ENCODE data around the gene ADARB2. TPM values are rescaled to one million over a fixed set of nuclear protein-coding genes. Genes with fewer than 3 reads are reported as not detected.

The ADARB2 gene
- total and polyA plus RNA-seq, 2 experiments from 2014 or later, result 0.13 to 0.48 TPM

GRCh38 chr10:1300218-1300617 lies 437.1 kb downstream of the ADARB2 start:
- 81% methylated on average over 6 of the region's 6 CpGs for WGBS (ENCODE audit: low lambda C conversion rate, missing lambda C conversion rate)
- Histone ChIP-seq H3K79me2 (no peaks in the 10 kb centered on the region), H2AFZ (no peak overlapping the region), H3K4me1 (ENCODE audit: insufficient read depth) (no peaks in the 10 kb centered on the region), H3K9me3 (ENCODE audit: low read depth) (no peaks in the 10 kb centered on the region), H3K4me2 (no peak overlapping the region), H4K20me1 (ENCODE audit: insufficient read depth, poor library complexity, severe bottlenecking) (no peaks in the 10 kb centered on the region), H3K9me2 (replicated peaks; ENCODE audit: insufficient read depth) (no peaks in the 10 kb centered on the region), H3K4me3 (no peak overlapping the region), H3K36me3 (replicated peaks; ENCODE audit: insufficient read depth, low read depth) (no peaks in the 10 kb centered on the region), H3K27me3 (no peaks in the 10 kb centered on the region), H3K27ac (no peak overlapping the region)
- no peak for TF ChIP-seq EZH2 (IDR thresholded peaks at IDR 0.05; ENCODE audit: borderline replicate concordance)
- TF ChIP-seq CTCF (IDR thresholded peaks at IDR 0.05; ENCODE audit: poor library complexity), result no peak
- TF ChIP-seq EZH2phosphoT487 (IDR thresholded peaks at IDR 0.05; ENCODE audit: low read depth, severe bottlenecking, unreplicated experiment), result no peak
- DNase-seq (ENCODE audit: low spot score), result no peak

- Histone ChIP-seq H3K36me3 (replicated peaks; ENCODE audit: insufficient read depth, low read depth) (no peaks in the 10 kb centered on the region), H4K20me1 (ENCODE audit: insufficient read depth, poor library complexity, severe bottlenecking) (no peaks in the 10 kb centered on the region), H3K79me2 (no peaks in the 10 kb centered on the region), H3K27ac (no peak overlapping the region), H3K4me2 (no peak overlapping the region), H3K4me1 (ENCODE audit: insufficient read depth) (no peaks in the 10 kb centered on the region), H3K9me3 (ENCODE audit: low read depth) (no peaks in the 10 kb centered on the region), H2AFZ (no peak overlapping the region), H3K9me2 (replicated peaks; ENCODE audit: insufficient read depth) (no peaks in the 10 kb centered on the region), H3K27me3 (no peaks in the 10 kb centered on the region), H3K4me3 (no peak overlapping the region)
- TF ChIP-seq EZH2 (IDR thresholded peaks at IDR 0.05; ENCODE audit: borderline replicate concordance) (no peak), EZH2phosphoT487 (IDR thresholded peaks at IDR 0.05; ENCODE audit: low read depth, severe bottlenecking, unreplicated experiment) (no peak), CTCF (IDR thresholded peaks at IDR 0.05; ENCODE audit: poor library complexity) (no peak)
- no peak for DNase-seq (ENCODE audit: low spot score)
- 62% methylated on average over 12 of the region's 12 CpGs for WGBS (ENCODE audit: low lambda C conversion rate, missing lambda C conversion rate)
Measured at GRCh38 chr10:1299041-1299726, 438.1 kb downstream of the ADARB2 start.

GRCh38 chr10:1297566-1298301 lies 439.6 kb downstream of the ADARB2 start:
- no peaks in the 10 kb centered on the region for H3K4me1 ChIP-seq (ENCODE audit: insufficient read depth)

More at GRCh38 chr10:1297566-1298301, 439.6 kb downstream of the ADARB2 start:
- no peak overlapping the region for H2AFZ ChIP-seq
- H3K79me2 ChIP-seq, result no peaks in the 10 kb centered on the region
- H4K20me1 ChIP-seq (ENCODE audit: insufficient read depth, poor library complexity, severe bottlenecking), result no peaks in the 10 kb centered on the region
- no peaks in the 10 kb centered on the region for H3K9me2 ChIP-seq (replicated peaks; ENCODE audit: insufficient read depth)
- no peak overlapping the region for H3K4me3 ChIP-seq
- DNase-seq (ENCODE audit: low spot score), result no peak
- no peak for TF ChIP-seq EZH2phosphoT487 (IDR thresholded peaks at IDR 0.05; ENCODE audit: low read depth, severe bottlenecking, unreplicated experiment)
- TF ChIP-seq EZH2 (IDR thresholded peaks at IDR 0.05; ENCODE audit: borderline replicate concordance), result no peak
- no peak for TF ChIP-seq CTCF (IDR thresholded peaks at IDR 0.05; ENCODE audit: poor library complexity)
- no peaks in the 10 kb centered on the region for H3K9me3 ChIP-seq (ENCODE audit: low read depth)
- WGBS (ENCODE audit: low lambda C conversion rate, missing lambda C conversion rate), result 63% methylated on average over 14 of the region's 14 CpGs
- H3K27me3 ChIP-seq, result peaks cover 4% of the 10 kb centered on the region
- no peak overlapping the region for H3K27ac ChIP-seq
- no peak overlapping the region for H3K4me2 ChIP-seq
- no peaks in the 10 kb centered on the region for H3K36me3 ChIP-seq (replicated peaks; ENCODE audit: insufficient read depth, low read depth)

Measured in hepatocyte (in vitro differentiated cells).